HG02642 (cell line): ENCODE results near the gene GRIK2.
"Not testable (repeated sequence)": the region's sequence is repeated elsewhere in the genome, so short reads cannot be mapped to it uniquely, and the experiment has no call there.

Source experiments
- ATAC-seq: cut with Tn5 transposase; IDR thresholded peaks from one replicate; pipeline ENCODE4 v1.9.1; 2021; ENCODE audit warnings: mild to moderate bottlenecking; ENCODE audit not compliant: unreplicated experiment, poor library complexity

GRIK2 gene

DNA sequence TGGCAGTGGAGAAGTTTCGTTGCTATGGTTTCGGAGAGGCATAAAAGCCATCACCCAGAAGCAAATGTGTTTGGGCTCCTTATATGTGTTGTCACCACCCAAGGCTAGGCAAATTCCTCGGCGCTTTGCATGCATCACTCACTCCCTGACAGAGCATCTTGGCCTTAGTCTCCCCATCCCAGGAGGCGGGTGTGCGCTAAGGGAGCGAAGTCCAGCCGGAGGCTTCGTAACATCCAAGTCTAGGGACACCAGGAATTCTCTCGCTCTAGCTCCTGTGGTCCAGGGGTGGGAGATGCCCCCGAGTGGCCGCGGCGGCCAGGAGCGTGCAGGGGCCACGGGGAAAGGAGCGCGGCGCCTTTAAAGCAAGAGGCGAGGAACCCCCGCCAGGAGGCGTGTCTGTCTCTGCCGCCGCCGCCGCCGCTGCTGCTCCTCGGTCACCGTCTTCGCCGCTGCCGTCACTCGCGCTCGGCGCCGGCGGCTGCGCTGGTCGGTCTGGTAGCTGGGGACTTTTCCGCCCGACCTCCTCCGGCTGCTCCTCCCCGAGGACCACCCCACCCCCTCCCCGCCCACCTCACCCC, at the start of gene GRIK2:
GRIK2 (plus strand) TSS at position 458 of the 578 bp plus-strand sequence.
- peak; percentile 76 for ATAC-seq

GRCh38 chr6:101344885-101345284, 48.6 kb upstream of the GRIK2 start:
- no peak for ATAC-seq

DNA sequence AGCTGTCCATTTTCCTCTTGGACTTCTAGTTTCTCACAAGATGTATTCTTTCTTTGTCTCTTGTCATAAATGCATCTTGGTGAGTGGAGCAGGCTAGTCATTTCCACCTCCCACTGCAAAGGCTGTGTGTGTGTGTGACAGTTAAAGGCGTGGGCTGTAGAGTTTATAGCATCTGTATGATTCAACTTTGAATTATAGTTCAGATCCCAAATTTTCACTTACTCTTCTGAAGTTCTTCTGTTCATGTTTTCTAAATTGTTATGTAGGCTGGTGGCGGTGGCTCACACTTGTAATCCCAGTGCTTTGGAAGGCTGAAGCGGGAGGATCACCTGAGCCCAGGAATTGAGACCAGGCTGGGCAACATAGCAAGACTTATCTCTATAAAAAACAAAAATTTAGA, 44.7 kb upstream of the GRIK2 start:
- ATAC-seq: no peak

GRCh38 chr6:101350631-101351030, 42.9 kb upstream of the GRIK2 start:
- ATAC-seq: not testable (repeated sequence)

DNA sequence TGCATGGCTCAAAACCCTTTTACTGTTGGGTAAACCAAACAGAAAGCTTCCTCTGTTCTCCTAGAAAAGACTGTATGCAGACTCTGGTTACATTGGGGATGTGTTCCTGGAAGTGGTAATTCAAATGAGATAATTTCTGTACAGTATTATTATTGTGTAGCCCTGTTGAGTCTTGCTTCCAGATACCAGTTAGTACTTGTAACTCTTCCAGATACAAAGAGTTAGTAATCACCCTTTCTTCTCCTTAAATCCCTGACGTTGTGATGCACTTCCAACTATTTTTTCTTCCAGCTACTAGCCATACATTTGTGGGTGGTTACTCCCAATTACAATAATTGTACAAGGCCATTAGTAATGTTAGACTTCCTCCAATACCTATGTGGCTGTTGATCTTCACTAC, 42.3 kb upstream of the GRIK2 start:
- no peak for ATAC-seq

GRCh38 chr6:101352316-101352715, 41.2 kb upstream of the GRIK2 start:
- ATAC-seq: no peak

GRCh38 chr6:101365181-101365580, 28.3 kb upstream of the GRIK2 start:
- no peak for ATAC-seq

- no peak for ATAC-seq
Observed at GRCh38 chr6:101379926-101380325, 13.6 kb upstream of the GRIK2 start.

- no peak for ATAC-seq
Observed at GRCh38 chr6:101380897-101381630, 12.4 kb upstream of the GRIK2 start.

DNA sequence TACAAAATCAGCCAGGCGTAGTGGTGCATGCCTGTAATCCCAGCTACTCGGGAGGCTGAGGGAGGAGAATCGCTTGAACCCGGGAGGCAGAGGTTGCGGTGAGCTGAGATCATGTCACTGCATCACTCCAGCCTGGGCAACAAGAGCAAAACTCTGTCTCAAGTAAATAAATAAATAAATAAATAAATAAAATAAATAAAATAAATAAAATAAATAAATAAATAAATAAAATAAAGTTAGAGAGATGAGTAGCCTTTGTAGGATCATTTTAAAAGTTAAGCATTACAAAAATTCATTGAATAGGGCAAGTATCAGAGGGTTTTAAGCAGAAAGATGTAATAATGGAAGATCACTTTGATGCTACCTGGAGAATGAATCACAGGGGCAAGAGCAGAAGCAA, 9.8 kb upstream of the GRIK2 start:
- not testable (repeated sequence) for ATAC-seq

- ATAC-seq: no peak
Observed at GRCh38 chr6:101386982-101387381, 6.5 kb upstream of the GRIK2 start.

GRCh38 chr6:101391772-101392585, 1.5 kb upstream of the GRIK2 start:
- ATAC-seq: no peak

DNA sequence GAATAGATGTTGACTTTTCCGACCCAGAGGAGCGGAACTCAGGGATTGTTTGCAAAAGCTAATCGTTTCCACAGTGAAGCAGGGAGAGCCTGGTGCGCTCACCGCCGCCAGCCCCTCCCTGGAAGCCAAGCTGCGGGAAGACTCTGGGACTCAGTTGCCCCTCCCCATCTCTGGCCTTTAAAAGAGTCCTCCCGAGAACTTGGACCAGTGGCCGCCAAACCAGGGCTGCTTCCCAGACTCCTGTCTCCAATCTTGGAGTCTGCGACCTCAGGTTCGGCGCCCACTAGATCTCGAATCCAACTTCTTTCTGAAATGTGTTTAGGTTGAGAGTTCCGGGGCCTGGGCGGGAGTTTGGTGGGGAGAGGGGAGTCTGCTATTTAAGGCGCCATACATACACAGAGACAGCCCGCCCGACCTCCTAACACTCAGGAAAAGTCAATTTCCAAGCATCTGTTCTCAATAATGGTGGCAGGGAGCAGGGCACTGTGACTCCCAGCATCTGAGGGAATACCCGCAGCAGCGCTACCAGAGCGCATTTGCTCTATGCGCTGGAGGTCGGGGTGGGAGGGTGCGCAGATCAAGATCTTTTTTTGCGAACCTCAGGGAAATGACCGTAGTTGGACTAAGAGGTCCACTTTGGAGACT, 800 bp upstream of the GRIK2 start:
- no peak for ATAC-seq

DNA sequence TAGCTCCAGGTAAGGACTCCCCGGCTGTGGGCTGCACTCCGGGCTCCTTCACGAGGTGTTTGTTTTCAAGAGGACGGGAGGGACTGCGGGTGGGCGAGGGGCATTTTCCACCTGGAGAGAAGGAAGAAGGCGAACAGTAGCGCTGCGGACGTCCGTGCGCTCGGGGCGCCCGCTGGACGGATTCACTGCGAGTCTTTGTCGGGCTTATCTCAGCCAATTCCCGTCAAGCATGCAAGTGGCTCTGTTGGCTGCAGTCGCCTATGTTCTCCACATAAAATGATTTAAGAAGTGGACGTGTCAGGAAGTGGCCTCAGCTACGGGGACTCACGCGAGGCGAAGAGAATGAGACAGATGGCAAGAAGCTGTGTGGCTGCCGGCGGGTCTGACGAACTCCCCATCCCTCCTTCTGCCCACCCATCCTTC, 332 bp downstream of the GRIK2 start:
- ATAC-seq: peak; percentile 12

GRCh38 chr6:101394936-101395335, 1.4 kb downstream of the GRIK2 start:
- no peak for ATAC-seq

DNA sequence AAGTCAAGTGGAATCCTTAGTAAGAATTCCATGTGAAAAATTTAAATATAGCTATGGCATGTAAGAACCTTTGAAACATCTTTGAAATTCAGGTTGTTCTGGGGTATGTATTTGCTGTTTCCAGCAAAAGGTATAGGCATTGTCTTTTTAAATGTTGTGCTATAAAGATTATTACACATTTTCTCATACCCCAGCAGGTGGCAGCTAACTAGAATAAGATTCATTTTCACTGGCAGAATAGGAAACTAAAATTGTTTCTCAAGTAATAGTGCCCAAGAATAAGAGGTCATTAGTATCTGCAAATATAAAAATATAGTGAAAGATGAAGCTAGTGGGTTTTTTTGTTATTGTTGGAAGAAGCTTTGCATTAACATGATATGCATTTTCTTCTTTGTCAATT, 1.8 kb downstream of the GRIK2 start:
- ATAC-seq: no peak

DNA sequence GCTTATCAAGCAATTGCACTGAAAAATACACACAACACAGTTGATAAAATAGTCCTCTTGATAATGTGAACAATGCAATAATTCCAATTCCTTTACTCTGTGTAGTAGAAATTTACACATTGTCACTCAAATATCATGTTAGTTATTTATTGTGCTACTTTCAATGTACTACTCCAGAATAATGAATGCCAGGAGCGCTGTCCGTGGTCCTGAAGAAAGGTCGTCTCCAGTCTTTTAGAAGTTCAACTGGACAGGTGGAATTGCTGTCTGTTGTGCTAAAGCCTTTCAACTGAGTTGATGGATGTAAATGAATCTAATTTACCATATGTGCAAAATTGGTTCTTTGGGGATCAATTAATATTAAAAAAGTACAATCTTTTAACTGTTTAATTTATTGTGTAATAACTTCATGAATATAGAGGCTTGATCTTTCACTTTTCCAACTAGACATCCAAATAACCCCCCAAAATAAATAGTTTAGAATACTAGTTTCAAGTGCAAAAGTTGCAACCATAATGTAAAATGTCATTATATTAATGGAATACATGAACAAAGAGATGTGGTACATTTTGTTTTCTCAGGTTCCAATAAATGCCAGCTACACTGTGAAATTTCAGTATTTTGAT, 3.2 kb downstream of the GRIK2 start:
- ATAC-seq: no peak

DNA sequence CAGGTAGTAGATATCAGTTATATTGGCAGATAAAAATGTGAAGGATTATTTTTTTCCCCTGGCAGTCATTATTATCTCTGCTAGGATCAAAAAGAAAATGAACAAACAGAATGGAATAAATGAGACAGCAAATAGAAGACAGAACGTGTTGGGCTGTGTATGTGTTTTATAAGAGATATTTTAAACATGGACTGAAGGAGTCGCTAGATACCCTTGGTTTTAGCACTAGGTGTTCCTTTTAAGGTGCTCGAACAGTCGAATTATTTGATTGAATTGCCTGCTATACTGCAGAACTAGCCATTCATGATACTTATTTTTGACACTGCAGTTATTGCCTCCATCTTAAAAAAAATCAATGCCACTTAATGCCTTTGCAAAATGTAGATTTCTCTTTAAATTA, 3.7 kb downstream of the GRIK2 start:
- no peak for ATAC-seq

DNA sequence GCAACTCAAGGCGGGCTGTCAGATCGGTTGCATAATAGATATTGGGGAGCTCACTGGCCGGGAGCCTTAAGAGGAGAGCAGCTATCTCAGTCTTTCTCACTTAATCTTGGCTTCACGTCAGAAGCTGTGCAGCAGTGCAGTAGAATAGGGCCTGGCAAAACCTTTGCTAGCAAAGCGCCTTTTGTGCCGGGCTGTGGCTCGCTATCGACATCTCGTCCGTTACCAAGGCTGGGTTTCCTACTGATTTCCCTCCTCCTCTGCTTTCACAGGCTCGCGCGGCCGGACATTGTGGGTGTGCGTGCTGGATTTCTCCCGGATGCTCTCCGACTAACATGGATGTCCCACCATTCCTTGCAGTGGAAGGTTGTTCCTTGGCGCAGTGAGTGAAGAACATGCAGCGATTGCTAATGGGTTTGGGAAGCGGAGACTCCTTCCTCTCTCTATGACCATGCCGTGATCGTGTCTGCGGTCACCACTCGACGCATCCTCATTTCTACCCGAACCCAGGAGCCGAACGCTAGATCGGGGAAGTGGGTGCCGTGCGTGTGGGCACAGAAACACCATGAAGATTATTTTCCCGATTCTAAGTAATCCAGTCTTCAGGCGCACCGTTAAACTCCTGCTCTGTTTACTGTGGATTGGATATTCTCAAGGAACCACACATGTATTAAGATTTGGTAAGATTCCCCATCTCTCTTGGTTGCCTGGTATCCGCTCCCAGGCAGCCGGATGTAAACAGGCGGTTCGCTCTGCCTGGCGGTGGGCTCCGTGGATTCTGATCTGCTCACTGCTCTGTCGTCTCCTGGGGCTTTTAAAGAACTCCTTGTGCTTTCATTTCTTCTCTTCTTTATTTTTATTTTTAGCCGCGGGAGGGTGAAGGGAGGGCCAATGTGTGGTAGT, 5.5 kb downstream of the GRIK2 start:
- no peak for ATAC-seq
